Ramos (cell line): Measurements from ENCODE around the gene PPP2R2C.

Experiments
- in situ Hi-C: fragments of 300-500 bp; cut with MboI; formaldehyde crosslinking; loops from one replicate; pipeline ENCODE4 v1.14.3; 2022; ENCODE audit warnings: low sequenced_read_pairs; ENCODE audit not compliant: unreplicated experiment

Gene PPP2R2C

DNA sequence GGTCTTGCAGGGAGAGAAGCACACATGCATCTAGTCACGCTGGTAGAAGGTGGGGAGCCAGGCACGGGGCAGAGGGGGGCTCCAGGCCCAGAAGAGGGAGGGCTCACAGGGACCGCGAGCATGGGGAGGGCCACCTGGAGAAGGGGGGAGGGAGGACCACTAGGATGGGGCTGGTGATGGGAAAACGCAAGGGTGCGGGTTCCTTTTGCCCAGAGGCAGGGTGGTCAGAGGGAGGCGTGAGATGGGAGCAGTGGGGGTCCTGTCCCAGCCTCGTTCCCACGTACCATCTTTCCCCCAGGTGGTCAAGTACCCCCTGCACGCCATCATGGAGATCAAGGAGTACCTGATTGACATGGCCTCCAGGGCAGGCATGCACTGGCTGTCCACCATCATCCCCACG lies 172.1 kb downstream of the PPP2R2C start:
- in situ Hi-C loops: no loop called here

- in situ Hi-C loops: no loop called here
Measured at GRCh38 chr4:6299875-6300274, 172.5 kb downstream of the PPP2R2C start.

DNA sequence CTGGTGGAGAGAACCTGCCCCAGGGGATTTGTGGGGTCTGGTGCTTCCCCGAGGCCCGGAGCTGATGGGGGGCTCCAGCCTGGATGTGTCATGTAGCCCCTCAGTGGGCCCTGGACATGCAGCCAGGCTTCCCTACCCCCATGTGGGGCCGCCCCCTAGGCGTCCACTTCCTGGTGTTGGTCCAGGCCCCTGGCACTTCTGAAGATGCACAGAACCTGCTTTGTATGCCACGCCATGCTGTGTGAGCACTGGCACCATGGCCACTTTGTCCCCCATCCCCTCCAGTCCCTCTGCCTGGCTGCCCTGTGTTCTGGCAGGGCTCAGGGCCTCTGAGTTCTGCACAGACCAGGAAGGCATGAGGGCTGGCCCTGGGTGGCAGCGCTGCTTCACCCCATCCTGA lies 173.6 kb downstream of the PPP2R2C start:
- in situ Hi-C loops: no loop called here

DNA sequence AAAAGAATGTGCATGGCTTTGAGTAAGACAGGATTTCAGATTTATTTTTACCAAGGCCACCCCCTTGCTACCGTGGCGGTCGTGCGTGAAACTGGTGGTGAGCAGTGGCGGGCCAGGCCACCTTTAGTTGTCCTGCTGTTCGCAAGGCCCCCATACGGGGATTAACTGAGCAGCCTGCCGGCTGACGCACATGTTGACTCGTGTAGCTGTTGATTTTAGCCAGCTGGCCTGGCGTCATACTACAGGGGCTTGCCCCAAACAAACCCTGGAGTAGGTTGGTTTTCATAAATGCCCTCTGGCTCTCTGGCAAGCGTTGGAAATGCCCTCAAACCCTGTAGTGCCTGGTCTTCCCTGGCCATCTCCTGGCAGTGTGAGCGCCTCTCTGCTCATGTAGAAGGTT lies 174.4 kb downstream of the PPP2R2C start:
- in situ Hi-C loops: no loop called here

- in situ Hi-C loops: no loop called here
Measured at GRCh38 chr4:6297266-6297815, 175.1 kb downstream of the PPP2R2C start.

DNA sequence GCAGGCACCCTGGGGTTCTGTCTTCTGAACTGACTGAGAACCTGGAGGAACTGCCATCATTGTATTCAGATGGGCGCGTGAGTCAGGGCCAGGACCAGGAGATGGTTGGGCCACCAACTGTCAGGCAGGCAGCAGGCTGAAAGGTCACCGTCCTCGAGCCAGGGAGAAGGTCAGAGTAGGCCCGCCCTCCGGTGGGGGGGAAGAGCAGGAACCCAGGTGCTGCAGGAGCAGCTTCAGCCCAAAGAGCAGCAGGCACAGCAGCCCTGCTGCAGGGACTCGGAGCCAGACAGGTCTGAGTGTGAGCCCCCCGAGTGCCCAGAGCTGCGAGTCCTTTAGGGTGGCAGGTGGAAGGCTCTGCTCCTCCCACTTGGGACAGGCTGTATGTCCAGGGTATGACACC lies 176.4 kb downstream of the PPP2R2C start:
- in situ Hi-C loops: no loop called here

DNA sequence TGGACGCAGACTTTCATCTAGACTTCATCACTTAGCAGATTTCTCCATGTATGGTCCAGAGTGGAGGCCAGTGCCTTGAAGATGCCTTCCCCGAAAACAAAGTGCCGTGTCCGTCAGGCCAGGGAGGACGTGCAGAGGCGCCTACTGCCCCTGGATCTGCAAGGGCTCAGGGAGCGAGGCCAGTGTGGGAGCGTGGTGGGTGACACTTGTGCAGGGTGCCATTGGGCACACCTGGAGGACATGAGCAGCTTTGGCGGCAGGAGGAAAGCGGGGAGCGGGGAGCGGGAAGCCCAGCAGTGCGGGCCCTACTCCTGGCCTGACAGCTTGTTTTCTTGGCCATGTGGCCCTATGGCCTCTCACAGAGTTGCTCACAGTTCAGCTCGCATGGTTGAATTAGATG lies 176.9 kb downstream of the PPP2R2C start:
- in situ Hi-C loops: no loop called here

DNA sequence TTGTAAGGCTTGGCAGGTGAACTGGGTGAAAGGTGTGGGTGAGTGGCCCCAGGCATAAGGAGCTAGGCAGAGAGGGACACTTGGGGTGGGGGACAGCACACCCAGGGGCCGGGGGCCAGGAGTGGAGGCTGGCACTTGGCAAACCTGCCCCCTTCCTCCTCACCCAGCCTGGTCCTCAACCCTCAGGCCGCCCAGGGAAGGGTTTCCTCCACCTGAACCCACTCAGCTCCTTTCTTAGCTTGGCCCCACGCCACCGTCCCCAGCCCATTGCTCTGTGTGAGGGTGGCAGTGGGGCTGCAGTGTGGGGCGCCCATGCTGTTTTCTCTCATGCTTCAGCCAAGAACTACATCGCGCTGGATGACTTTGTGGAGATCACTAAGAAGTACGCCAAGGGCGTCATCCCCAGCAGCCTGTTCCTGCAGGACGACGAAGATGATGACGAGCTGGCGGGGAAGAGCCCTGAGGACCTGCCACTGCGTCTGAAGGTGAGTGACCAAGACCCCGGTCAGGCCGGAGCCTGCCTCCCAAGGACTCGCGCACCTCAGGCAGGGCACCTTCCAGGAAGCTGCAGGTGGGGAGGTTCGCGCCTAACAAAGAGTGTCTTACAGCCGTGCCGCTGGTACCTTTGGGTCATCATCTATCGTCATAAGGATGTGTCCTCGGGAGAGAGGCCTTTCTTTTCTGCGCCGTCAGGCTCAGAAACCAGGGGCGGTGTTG lies 177.6 kb downstream of the PPP2R2C start:
- in situ Hi-C loops: no loop called here

GRCh38 chr4:6293661-6294060 lies 178.8 kb downstream of the PPP2R2C start:
- in situ Hi-C loops: no loop called here

DNA sequence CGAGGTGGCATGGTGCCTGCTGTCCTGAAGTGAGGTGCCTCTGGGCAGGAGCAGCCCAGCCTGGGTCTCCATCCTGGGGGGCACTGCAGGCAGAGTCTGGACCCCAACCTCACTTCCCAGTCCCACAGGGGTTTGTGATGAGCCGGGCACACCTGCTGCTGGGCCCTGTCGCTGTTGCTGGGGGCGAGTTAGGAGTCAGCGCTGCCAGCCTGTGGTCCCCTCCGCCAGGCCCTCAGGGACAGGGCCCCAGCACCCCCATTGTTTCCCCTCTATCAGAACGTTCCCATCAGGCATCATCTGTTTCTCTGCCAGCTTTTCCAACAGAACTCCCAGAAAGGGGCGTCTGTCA lies 179.3 kb downstream of the PPP2R2C start:
- in situ Hi-C loops: no loop called here

- in situ Hi-C loops: no loop called here
Measured at GRCh38 chr4:6292376-6293096, 179.9 kb downstream of the PPP2R2C start.

GRCh38 chr4:6291784-6292297 lies 180.6 kb downstream of the PPP2R2C start:
- in situ Hi-C loops: no loop called here

- in situ Hi-C loops: no loop called here
Measured at GRCh38 chr4:6290769-6291547, 181.5 kb downstream of the PPP2R2C start.

DNA sequence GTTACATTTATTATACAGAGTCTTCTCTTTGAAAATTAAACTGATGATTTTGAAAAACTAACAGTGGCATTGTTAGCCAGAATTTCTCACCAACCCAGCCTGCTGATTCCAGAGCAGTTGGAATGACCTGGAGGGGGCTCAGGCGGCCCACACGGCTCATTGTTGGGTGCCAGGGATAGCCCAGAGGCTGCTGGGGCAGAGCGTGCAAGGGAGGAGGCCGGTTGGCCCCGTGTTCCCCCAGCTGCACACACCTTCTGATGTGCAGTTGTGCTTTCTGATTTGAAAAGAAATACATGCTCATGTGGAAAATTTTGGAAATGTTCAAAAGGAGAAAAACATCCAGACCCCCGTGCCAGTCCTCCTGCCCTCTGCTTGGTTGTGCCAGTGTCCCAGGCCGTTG lies 182.2 kb downstream of the PPP2R2C start:
- in situ Hi-C loops: no loop called here

GRCh38 chr4:6288871-6289270 lies 183.5 kb downstream of the PPP2R2C start:
- in situ Hi-C loops: no loop called here

DNA sequence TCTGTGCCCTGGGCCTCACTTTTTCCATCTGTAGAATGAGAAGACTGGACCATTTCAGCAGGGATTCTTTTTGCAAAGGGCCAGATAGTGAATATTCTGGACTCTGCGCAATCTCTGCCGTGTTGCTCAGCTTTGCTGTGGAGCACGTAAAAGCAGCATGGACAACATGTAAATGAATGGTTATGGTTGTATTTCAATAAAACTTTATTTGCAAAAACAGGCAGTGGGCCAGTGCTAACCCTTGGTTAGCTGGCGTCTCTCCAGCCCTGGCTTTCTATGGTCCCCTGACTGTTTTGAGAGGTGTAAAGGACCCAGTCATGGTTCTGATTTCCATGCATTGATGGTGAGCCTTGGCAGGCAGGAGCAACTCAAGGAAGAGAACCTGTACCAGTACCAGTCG lies 184.1 kb downstream of the PPP2R2C start:
- in situ Hi-C loops: no loop called here

DNA sequence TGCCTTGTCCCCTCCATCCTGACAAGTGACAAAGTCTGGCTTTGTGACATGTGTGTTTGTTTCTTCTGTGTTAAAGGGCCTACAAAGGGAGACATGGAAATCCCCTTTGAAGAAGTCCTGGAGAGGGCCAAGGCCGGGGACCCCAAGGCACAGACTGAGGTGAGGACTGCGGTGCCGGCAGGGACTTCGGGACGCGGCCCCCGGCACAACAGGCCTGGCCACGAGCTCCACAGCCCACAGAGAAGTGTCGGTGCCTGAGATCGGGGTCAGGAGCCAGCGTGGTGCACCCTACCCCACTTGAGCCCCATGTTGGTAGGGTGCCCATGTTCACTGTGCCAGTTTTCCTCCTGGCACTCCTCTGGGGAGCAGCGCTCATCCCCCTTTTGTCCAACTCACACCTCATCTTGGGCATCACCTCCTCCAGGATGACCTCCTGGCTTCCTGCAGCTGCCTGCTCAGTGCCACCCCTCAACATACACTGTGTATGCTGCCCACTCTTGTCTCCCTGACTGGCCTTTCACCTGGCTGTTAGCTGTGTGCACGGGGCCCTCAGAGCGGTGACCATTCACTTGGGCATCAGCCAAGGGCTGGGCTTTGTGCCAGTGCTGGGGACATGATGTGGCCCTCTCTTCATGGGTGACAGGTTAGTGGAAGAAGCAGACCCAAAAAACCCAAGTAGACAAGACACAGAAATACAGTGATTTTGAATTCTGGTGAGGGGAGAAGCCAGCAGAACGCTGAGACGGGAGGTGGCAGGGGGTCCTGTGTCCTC lies 185.2 kb downstream of the PPP2R2C start:
- in situ Hi-C loops: no loop called here

DNA sequence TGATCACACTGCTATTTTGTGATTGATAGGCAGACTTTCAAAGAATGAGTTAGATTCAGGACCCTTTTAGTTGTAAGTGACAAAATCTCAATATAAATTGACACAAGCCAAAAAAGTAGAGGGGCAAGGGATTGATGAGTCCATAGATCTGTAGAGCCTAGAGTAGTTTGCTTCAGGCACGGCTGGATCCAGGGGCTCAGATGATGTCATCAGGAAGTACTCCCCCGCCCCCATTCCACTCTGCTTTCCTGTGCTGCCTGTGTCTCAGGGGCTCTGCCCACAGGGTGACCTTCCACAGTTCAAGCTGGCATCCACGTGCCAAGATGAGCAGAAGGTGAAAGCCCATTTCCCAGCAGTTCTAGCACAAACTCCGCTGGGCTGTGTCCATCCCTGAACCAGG lies 189.1 kb downstream of the PPP2R2C start:
- in situ Hi-C loops: no loop called here

GRCh38 chr4:6282314-6282771 lies 190.1 kb downstream of the PPP2R2C start:
- in situ Hi-C loops: no loop called here
